IMR-90 (cell line): Measurements from ENCODE around the gene DERA. TPM values are rescaled to one million over a fixed set of nuclear protein-coding genes. Genes with fewer than 3 reads are reported as not detected.
A peak's percentile ranks its signal among the peaks of the same experiment; 100 is the strongest.
"Not testable (repeated sequence)": the region's sequence is repeated elsewhere in the genome, so short reads cannot be mapped to it uniquely, and the experiment has no call there.

ENCODE experiments used
- ATAC-seq: fragments of 200-7000 bp; cut with Tn5 transposase; 2 replicates; pipeline ENCODE4 v1.9.1; 2020; ENCODE audit warnings: low read depth, mild to moderate bottlenecking, moderate library complexity
- BruUV-seq: library from RNA; stranded (reverse); fragments of 400-500 nt; replicated peaks from 2 replicates; lab custom pipeline; 2021; lab: Mats Ljungman, UMichigan
- CTCF ChIA-PET: fragments of 300-600 bp; formaldehyde crosslinking; extraction: SDS; loops from one replicate; lab custom pipeline; 2021; ENCODE audit warnings: antibody characterized with exemption; lab: Yijun Ruan, JAX
- POLR2A ChIA-PET: fragments of 300-600 bp; sonication (Branson Sonifier 250); formaldehyde crosslinking; loops from one replicate; lab custom pipeline; 2022; ENCODE audit warnings: antibody characterized with exemption; ENCODE audit not compliant: unreplicated experiment; lab: Charles Lee
- DNase-seq: peaks from one replicate; pipeline ENCODE4 v3.0.0; 2013
- H2AFZ ChIP-seq: replicated peaks from 2 replicates; pipeline ENCODE3; 2013; ENCODE audit warnings: low read length, mild to moderate bottlenecking; ENCODE audit not compliant: poor library complexity
- H2AK5ac ChIP-seq: 2 replicates; pipeline ENCODE4 v1.6.1; 2013; ENCODE audit warnings: low read depth, low read length, inconsistent platforms
- H2AK9ac ChIP-seq: replicated peaks from 2 replicates; pipeline ENCODE3; 2013; ENCODE audit warnings: mild to moderate bottlenecking, low read depth, low read length, moderate library complexity; ENCODE audit not compliant: poor library complexity
- H2BK120ac ChIP-seq: 2 replicates; pipeline ENCODE4 v1.6.1; 2013; ENCODE audit warnings: low read depth, low read length, inconsistent platforms
- H2BK15ac ChIP-seq: 3 replicates; pipeline ENCODE4 v1.6.1; 2013; ENCODE audit warnings: low read depth, low read length, inconsistent platforms
- H2BK20ac ChIP-seq: 2 replicates; pipeline ENCODE4 v1.6.1; 2013; ENCODE audit warnings: low read depth, mild to moderate bottlenecking, inconsistent platforms, low read length, moderate library complexity
- H2BK5ac ChIP-seq: 2 replicates; pipeline ENCODE4 v1.6.1; 2013; ENCODE audit warnings: mild to moderate bottlenecking, low read depth, low read length, inconsistent platforms; ENCODE audit not compliant: poor library complexity, severe bottlenecking
- H3K14ac ChIP-seq: replicated peaks from 2 replicates; pipeline ENCODE4 v1.6.1; 2013; ENCODE audit warnings: low read depth, low read length, inconsistent platforms
- H3K18ac ChIP-seq: 2 replicates; pipeline ENCODE4 v1.6.1; 2013; ENCODE audit warnings: low read depth, low read length, control low read depth
- H3K23ac ChIP-seq: 2 replicates; pipeline ENCODE4 v1.6.1; 2013; ENCODE audit warnings: low read depth, low read length, inconsistent platforms
- H3K27ac ChIP-seq: 2 replicates; pipeline ENCODE4 v1.5.1; 2013; ENCODE audit warnings: mild to moderate bottlenecking, control low read depth, low read length; ENCODE audit not compliant: insufficient read depth
- H3K27me3 ChIP-seq: 2 replicates; pipeline ENCODE4 v1.6.1; 2013; ENCODE audit warnings: low read length; ENCODE audit not compliant: control insufficient read depth, insufficient read depth
- H3K36me3 ChIP-seq: 2 replicates; pipeline ENCODE4 v1.6.1; 2013; ENCODE audit warnings: low read length, mixed read lengths; ENCODE audit not compliant: control insufficient read depth, insufficient read depth
- H3K4ac ChIP-seq: 2 replicates; pipeline ENCODE4 v1.6.1; 2013; ENCODE audit warnings: low read depth, low read length, inconsistent platforms
- H3K4me1 ChIP-seq: 2 replicates; pipeline ENCODE4 v1.6.1; 2013; ENCODE audit warnings: low read length, mixed read lengths; ENCODE audit not compliant: control insufficient read depth, insufficient read depth
- H3K4me2 ChIP-seq: 2 replicates; pipeline ENCODE4 v1.6.1; 2013; ENCODE audit warnings: low read depth, mild to moderate bottlenecking, control low read depth, low read length, moderate library complexity
- H3K4me3 ChIP-seq: 2 replicates; pipeline ENCODE4 v1.5.1; 2013; ENCODE audit warnings: low read depth, mild to moderate bottlenecking, control low read depth, low read length, moderate library complexity; ENCODE audit not compliant: insufficient read depth
- H3K56ac ChIP-seq: 2 replicates; pipeline ENCODE4 v1.6.1; 2013; ENCODE audit warnings: low read length, inconsistent platforms; ENCODE audit not compliant: insufficient read depth; ENCODE audit errors: extremely low read depth
- H3K79me1 ChIP-seq, 2 experiments: 2 replicates each; pipeline ENCODE4 v1.6.1; 2013; ENCODE audit warnings: low read length in 2 of 2, inconsistent platforms in 1 of 2, low read depth in 1 of 2
- H3K9ac ChIP-seq: 2 replicates; pipeline ENCODE4 v1.6.1; 2013; ENCODE audit warnings: low read depth, low read length, control low read depth
- H3K9me1 ChIP-seq: 2 replicates; pipeline ENCODE4 v1.6.1; 2013; ENCODE audit warnings: low read length, inconsistent platforms; ENCODE audit not compliant: insufficient read depth
- H3K9me3 ChIP-seq: 2 replicates; pipeline ENCODE4 v1.6.1; 2013; ENCODE audit warnings: low read length; ENCODE audit not compliant: control insufficient read depth, insufficient read depth
- H4K20me1 ChIP-seq: 2 replicates; pipeline ENCODE4 v1.6.1; 2013; ENCODE audit warnings: low read length, inconsistent platforms; ENCODE audit not compliant: insufficient read depth
- H4K5ac ChIP-seq: 2 replicates; pipeline ENCODE4 v1.6.1; 2013; ENCODE audit warnings: mild to moderate bottlenecking, low read depth, low read length, control low read depth
- H4K8ac ChIP-seq, 2 experiments: 2 replicates each; pipeline ENCODE4 v1.6.1; 2013; ENCODE audit warnings: low read depth in 2 of 2, low read length in 2 of 2, control low read depth in 1 of 2, inconsistent platforms in 1 of 2
- H4K91ac ChIP-seq: 2 replicates; pipeline ENCODE4 v1.6.1; 2013; ENCODE audit warnings: low read depth, low read length, inconsistent platforms; ENCODE audit not compliant: insufficient read depth
- NFE2L2 ChIP-seq: fragments of 150-350 bp; IDR thresholded peaks from 2 replicates; pipeline ENCODE4 v1.6.1; 2016; ENCODE audit warnings: low read depth, mild to moderate bottlenecking, low read length
- RFX5 ChIP-seq: IDR thresholded peaks from 2 replicates; pipeline ENCODE4 v1.8.0; 2012; ENCODE audit warnings: low read depth, mild to moderate bottlenecking, low read length, moderate library complexity
- WGBS, 2 experiments: methylation state at CpG; one replicate each; pipeline versions ENCODE4 v1.1.5 to v1.1.7; 2013; ENCODE audit warnings: missing lambda C conversion rate in 2 of 2; ENCODE audit not compliant: insufficient read length in 1 of 2; ENCODE audit errors: extremely low coverage in 2 of 2; 5-methylcytosine and 5-hydroxymethylcytosine counted together
- dilution Hi-C: fragments of 300-500 bp; cut with HindIII; formaldehyde crosslinking; loops from one replicate; pipeline ENCODE4 v1.14.3; 2018; ENCODE audit warnings: low sequenced_read_pairs; ENCODE audit not compliant: unreplicated experiment
- in situ Hi-C: fragments of 300-500 bp; cut with MboI; formaldehyde crosslinking; loops from 3 replicates; pipeline ENCODE4 v1.14.3; 2019; ENCODE audit warnings: low sequenced_read_pairs, inconsistent platforms, mixed read lengths
- intact Hi-C: fragments of 100-400 bp; cut with micrococcal nuclease; formaldehyde crosslinking; loops from 2 replicates; pipeline ENCODE4 v1.10.0; 2022
- polyA plus RNA-seq, 3 experiments: library from polyadenylated mRNA; depleted of rRNA; stranded (reverse); fragments of >200 nt; gene quantifications; 2 replicates each; pipeline ENCODE4 v1.2.3, GENCODE V29; 2012; ENCODE audit warnings: low replicate concordance in 1 of 3
- total RNA-seq: library from RNA; depleted of rRNA; stranded (reverse); fragments of >200 nt; gene quantifications from 2 replicates; pipeline ENCODE4 v1.2.3, GENCODE V29; 2012

Gene DERA
- total and polyA plus RNA-seq, 2 of the 4 experiments (the other 2 are of a cell fraction): 28.1 to 58.6 TPM

DNA sequence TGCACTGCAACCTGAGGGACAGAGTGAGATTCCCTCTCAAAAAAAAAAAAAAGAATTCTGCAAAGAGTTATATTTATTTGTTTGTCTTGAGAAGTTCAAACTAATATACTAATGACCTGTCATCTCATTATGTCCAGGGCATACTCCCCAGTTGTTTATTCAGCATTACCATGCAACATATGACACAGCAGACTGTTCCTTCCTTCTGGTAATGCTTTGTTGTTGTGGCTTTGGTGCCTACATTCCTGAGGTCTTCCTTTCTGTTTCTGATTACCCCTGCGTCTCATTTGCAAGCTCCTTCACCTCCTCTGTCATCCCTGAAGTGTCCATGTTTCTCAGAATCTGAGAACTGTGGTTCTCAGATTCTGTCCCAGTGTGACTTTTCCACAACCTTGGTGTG is 55.3 kb downstream of the DERA start:
- no peak overlapping the region for H3K14ac ChIP-seq
- H4K20me1 ChIP-seq: no peaks in the 10 kb centered on the region
- H3K79me1 ChIP-seq: peaks cover 0 to 13% of the 10 kb centered on the region in 2 experiments; a peak in 3 of 4 replicates
- peak overlapping the region in 1 of 2 experiments; percentile 44; a peak in 1 of 4 replicates for H4K8ac ChIP-seq
- peak overlapping the region; percentile 3; the same call in 1 of the 2 replicates for H3K4me2 ChIP-seq
- in situ Hi-C loops: no loop called here
- TF ChIP-seq RFX5 (no peak), NFE2L2 (peak; percentile 26; the same call in 1 of the 2 replicates)
- POLR2A ChIA-PET: no interaction called here
- peak overlapping the region; percentile 33 for H2BK120ac ChIP-seq
- no peak overlapping the region for H3K9ac ChIP-seq
- H3K27me3 ChIP-seq: no peaks in the 10 kb centered on the region
- H3K36me3 ChIP-seq: peaks cover 11% of the 10 kb centered on the region
- H3K56ac ChIP-seq: no peak overlapping the region
- peak; percentile 47 for DNase-seq
- dilution Hi-C loops: no loop called here
- no peak overlapping the region for H3K4me3 ChIP-seq
- H2BK20ac ChIP-seq: peak overlapping the region; percentile 12; the same call in 1 of the 2 replicates
- ATAC-seq: peak; percentile 48; the same call in 1 of the 2 replicates
- intact Hi-C loops: no loop called here
- peak overlapping the region; percentile 54; the same call in 1 of the 2 replicates for H2AK5ac ChIP-seq
- peak overlapping the region; percentile 45 for H3K4ac ChIP-seq
- H3K27ac ChIP-seq: no peak overlapping the region
- BruUV-seq: no TSS peak
- peaks cover 15% of the 10 kb centered on the region for H3K4me1 ChIP-seq
- H3K9me3 ChIP-seq: no peaks in the 10 kb centered on the region
- peak overlapping the region; percentile 32; the same call in 1 of the 2 replicates for H4K91ac ChIP-seq
- no CpG with 5 or more reads among the region's 1 CpG for WGBS, 2 experiments
- CTCF ChIA-PET: interaction anchor here (0.9 kb wide), 1 partner anchor 10 kb away, joined by 4 read pairs; no protein-coding TSS in a partner anchor
- no peak overlapping the region; the same call in 1 of the 2 replicates for H3K18ac ChIP-seq
- peaks cover 25% of the 10 kb centered on the region for H3K9me1 ChIP-seq
- H2BK5ac ChIP-seq: peak overlapping the region; percentile 24
- H2AFZ ChIP-seq: no peak overlapping the region
- H3K23ac ChIP-seq: no peak overlapping the region
- peak overlapping the region; percentile 51; the same call in 1 of the 3 replicates for H2BK15ac ChIP-seq
- no peak overlapping the region for H2AK9ac ChIP-seq
- H4K5ac ChIP-seq: no peak overlapping the region; the same call in 1 of the 2 replicates

DNA sequence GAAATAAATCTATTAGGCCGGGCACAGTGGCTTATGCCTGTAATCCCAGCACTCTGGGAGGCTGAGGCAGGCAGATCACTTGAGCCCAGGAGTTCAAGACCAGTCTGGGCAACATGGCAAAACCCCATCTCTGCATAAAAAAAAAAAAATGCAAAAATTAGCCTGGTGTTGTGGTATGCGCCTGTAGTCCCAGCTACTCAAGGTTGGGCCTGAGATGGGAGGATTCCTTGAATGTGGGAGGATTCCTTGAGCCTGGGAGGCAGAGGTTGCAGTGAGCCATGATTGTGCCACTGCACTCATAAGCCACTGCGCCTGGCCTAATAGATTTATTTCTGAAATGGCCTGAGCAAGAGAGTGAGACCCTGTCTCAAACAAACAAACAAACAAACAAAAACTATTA is 55.9 kb downstream of the DERA start:
- H3K4me3 ChIP-seq, H3K18ac ChIP-seq, ATAC-seq, H2BK20ac ChIP-seq, H2BK5ac ChIP-seq, H3K56ac ChIP-seq, intact Hi-C loops, DNase-seq, H2AK9ac ChIP-seq, H4K20me1 ChIP-seq, H3K4ac ChIP-seq, H3K9ac ChIP-seq, H3K9me3 ChIP-seq, H3K27ac ChIP-seq, H3K23ac ChIP-seq, H3K4me2 ChIP-seq, BruUV-seq, H2BK120ac ChIP-seq, dilution Hi-C loops, H2AFZ ChIP-seq, H3K27me3 ChIP-seq, in situ Hi-C loops, H2BK15ac ChIP-seq, H4K5ac ChIP-seq, H4K91ac ChIP-seq, H3K14ac ChIP-seq, POLR2A ChIA-PET, H2AK5ac ChIP-seq, H4K8ac ChIP-seq: not testable (repeated sequence)
- CTCF ChIA-PET: interaction anchor here (1.0 kb wide), 1 partner anchor 57 kb away, joined by 3 read pairs; no protein-coding TSS in a partner anchor
- Histone ChIP-seq H3K9me1 (peaks cover 22% of the 10 kb centered on the region), H3K79me1 (peaks cover 0 to 13% of the 10 kb centered on the region in 2 experiments; a peak in 3 of 4 replicates), H3K36me3 (peaks cover 11% of the 10 kb centered on the region), H3K4me1 (peaks cover 15% of the 10 kb centered on the region)
- no CpG with 5 or more reads among the region's 3 CpGs for WGBS, 2 experiments
